Activated B cell treated with CpG ODN at 0.5 μM for 24 hours (primary cell): Measurements from ENCODE around the gene CA7. TPM values are rescaled to one million over a fixed set of nuclear protein-coding genes. Genes with fewer than 3 reads are reported as not detected.

ENCODE experiments used
- ATAC-seq: fragments of 200-7000 bp; cut with Tn5 transposase; one replicate; pipeline ENCODE4 v1.10.0; 2021; ENCODE audit warnings: low read depth, mild to moderate bottlenecking, moderate library complexity
- CTCF ChIA-PET: fragments of 350-600 bp; sonication (Branson Sonifier 250); formaldehyde crosslinking; loops from one replicate; lab custom pipeline; 2021; ENCODE audit warnings: antibody characterized with exemption; lab: Charles Lee
- POLR2A ChIA-PET: fragments of 350-600 bp; sonication (Branson Sonifier 250); formaldehyde crosslinking; loops from one replicate; lab custom pipeline; 2021; ENCODE audit warnings: antibody characterized with exemption; lab: Charles Lee
- DNase-seq: peaks from one replicate; pipeline ENCODE4 v3.0.0; 2022
- H3K27ac Mint-ChIP-seq: one replicate; pipeline ENCODE4 v1.8.0; 2020; ENCODE audit warnings: mixed read lengths
- H3K27me3 Mint-ChIP-seq: one replicate; pipeline ENCODE4 v1.8.0; 2021; ENCODE audit warnings: mixed read lengths
- H3K36me3 Mint-ChIP-seq: one replicate; pipeline ENCODE4 v1.8.0; 2021; ENCODE audit warnings: low read depth, mixed read lengths
- H3K4me1 Mint-ChIP-seq: one replicate; pipeline ENCODE4 v1.8.0; 2021; ENCODE audit warnings: mixed read lengths
- H3K4me3 Mint-ChIP-seq: one replicate; pipeline ENCODE4 v1.8.0; 2020; ENCODE audit warnings: mild to moderate bottlenecking, mixed read lengths
- H3K9me3 Mint-ChIP-seq: one replicate; pipeline ENCODE4 v1.8.0; 2020; ENCODE audit warnings: mixed read lengths
- CTCF ChIP-seq: fragments of 200-600 bp; IDR thresholded peaks from one replicate; pipeline ENCODE4 v1.8.0; 2022; ENCODE audit warnings: antibody characterized with exemption, mild to moderate bottlenecking
- intact Hi-C: fragments of 100-400 bp; cut with micrococcal nuclease; formaldehyde crosslinking; loops from one replicate; pipeline ENCODE4 v1.15.1; 2024
- total RNA-seq: library from RNA; stranded (reverse); gene quantifications from 2 replicates; pipeline ENCODE4 v1.2.3, GENCODE V29; 2022

Gene CA7
- total RNA-seq, 1 donor from 2014 or later = not detected

DNA sequence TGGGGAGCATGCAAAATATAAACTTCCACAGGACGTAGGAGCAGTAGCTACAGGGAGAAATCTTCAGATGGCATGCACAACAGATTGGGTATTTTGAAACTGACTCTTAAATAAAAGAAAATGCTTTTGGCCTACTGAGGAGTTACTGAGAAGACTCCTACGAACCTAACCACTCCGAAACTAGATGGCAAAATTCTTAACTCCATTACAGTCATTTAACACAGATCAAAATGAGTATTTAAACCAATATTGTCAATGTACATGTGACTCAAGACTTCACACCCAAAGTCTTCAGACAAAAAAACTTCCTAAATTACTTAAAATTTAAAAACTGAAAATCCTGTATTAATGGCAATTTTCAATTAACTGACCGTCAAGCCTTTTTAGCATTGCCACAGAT lies 34.4 kb upstream of the CA7 start:
- POLR2A ChIA-PET = no interaction called here
- ATAC-seq = no peak
- H3K36me3 Mint-ChIP-seq = peaks cover 81% of the 10 kb centered on the region
- CTCF ChIA-PET = interaction anchor here (1.3 kb wide), 1 partner anchor 21 kb away, joined by 5 read pairs; the partner anchor contains the start of gene NAE1
- H3K27ac Mint-ChIP-seq = no peak overlapping the region
- no peaks in the 10 kb centered on the region for H3K9me3 Mint-ChIP-seq
- intact Hi-C loops = no loop called here
- H3K4me1 Mint-ChIP-seq = no peaks in the 10 kb centered on the region
- H3K4me3 Mint-ChIP-seq = no peak overlapping the region
- TF ChIP-seq CTCF = no peak
- no peaks in the 10 kb centered on the region for H3K27me3 Mint-ChIP-seq
- DNase-seq = no peak

GRCh38 chr16:66810391-66810790 lies 33.8 kb upstream of the CA7 start:
- H3K4me3 Mint-ChIP-seq = no peak overlapping the region
- ChIA-PET POLR2A (no interaction called here), CTCF (interaction anchor here (1.3 kb wide), 1 partner anchor 20 kb away, joined by 5 read pairs; the partner anchor contains the start of gene NAE1)
- no peaks in the 10 kb centered on the region for H3K27me3 Mint-ChIP-seq
- DNase-seq = no peak
- no peak overlapping the region for H3K27ac Mint-ChIP-seq
- TF ChIP-seq CTCF = no peak
- intact Hi-C loops = no loop called here
- peaks cover 81% of the 10 kb centered on the region for H3K36me3 Mint-ChIP-seq
- H3K4me1 Mint-ChIP-seq = no peaks in the 10 kb centered on the region
- H3K9me3 Mint-ChIP-seq = no peaks in the 10 kb centered on the region
- ATAC-seq = no peak

GRCh38 chr16:66811043-66811442 lies 33.2 kb upstream of the CA7 start:
- ATAC-seq = no peak
- Mint-ChIP-seq H3K27me3 (no peaks in the 10 kb centered on the region), H3K4me3 (no peak overlapping the region), H3K9me3 (no peaks in the 10 kb centered on the region), H3K27ac (no peak overlapping the region), H3K4me1 (no peaks in the 10 kb centered on the region), H3K36me3 (peaks cover 79% of the 10 kb centered on the region)
- POLR2A ChIA-PET = no interaction called here
- no peak for TF ChIP-seq CTCF
- intact Hi-C loops = no loop called here
- CTCF ChIA-PET = no interaction called here
- DNase-seq = no peak

GRCh38 chr16:66814734-66815133 lies 29.5 kb upstream of the CA7 start:
- no peaks in the 10 kb centered on the region for H3K4me1 Mint-ChIP-seq
- no peak for TF ChIP-seq CTCF
- no peaks in the 10 kb centered on the region for H3K9me3 Mint-ChIP-seq
- no peak for ATAC-seq
- H3K36me3 Mint-ChIP-seq = peaks cover 84% of the 10 kb centered on the region
- H3K4me3 Mint-ChIP-seq = no peak overlapping the region
- no peak for DNase-seq
- intact Hi-C loops = no loop called here
- POLR2A ChIA-PET = no interaction called here
- no peak overlapping the region for H3K27ac Mint-ChIP-seq
- CTCF ChIA-PET = no interaction called here
- no peaks in the 10 kb centered on the region for H3K27me3 Mint-ChIP-seq

GRCh38 chr16:66824006-66824405 lies 20.2 kb upstream of the CA7 start:
- ATAC-seq (no peak), DNase-seq (no peak)
- no peaks in the 10 kb centered on the region for H3K27me3 Mint-ChIP-seq
- no peak overlapping the region for H3K4me3 Mint-ChIP-seq
- peaks cover 64% of the 10 kb centered on the region for H3K36me3 Mint-ChIP-seq
- no peak for TF ChIP-seq CTCF
- POLR2A ChIA-PET = no interaction called here
- H3K4me1 Mint-ChIP-seq = peaks cover 17% of the 10 kb centered on the region
- H3K9me3 Mint-ChIP-seq = no peaks in the 10 kb centered on the region
- no peak overlapping the region for H3K27ac Mint-ChIP-seq
- CTCF ChIA-PET = no interaction called here
- intact Hi-C loops = no loop called here
